HG02759 (cell line): ENCODE measurements around the gene TOPBP1.

ENCODE experiments used
- ATAC-seq: cut with Tn5 transposase; IDR thresholded peaks from one replicate; pipeline ENCODE4 v1.9.1; 2021; ENCODE audit warnings: mild to moderate bottlenecking, moderate library complexity; ENCODE audit not compliant: unreplicated experiment

Gene TOPBP1

DNA sequence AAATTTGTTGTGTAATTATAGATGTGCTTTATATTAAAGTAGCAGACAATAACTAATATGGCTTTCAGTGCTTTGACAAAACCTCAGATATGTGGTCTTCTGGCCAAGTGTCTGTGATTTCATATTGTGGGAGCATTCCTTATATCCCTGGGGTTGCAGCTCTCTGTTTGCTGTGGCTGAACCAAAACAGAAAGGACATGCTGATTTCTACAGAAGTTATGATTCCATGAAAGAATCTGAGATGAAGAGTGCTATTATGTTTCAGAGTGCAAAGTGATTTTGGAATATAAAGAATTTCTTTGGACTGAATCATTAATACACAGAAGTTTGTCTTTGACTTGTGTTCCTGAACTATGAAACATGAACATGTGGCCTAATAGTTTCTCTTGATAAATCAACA lies 51.7 kb downstream of the TOPBP1 start:
- ATAC-seq, result no peak

DNA sequence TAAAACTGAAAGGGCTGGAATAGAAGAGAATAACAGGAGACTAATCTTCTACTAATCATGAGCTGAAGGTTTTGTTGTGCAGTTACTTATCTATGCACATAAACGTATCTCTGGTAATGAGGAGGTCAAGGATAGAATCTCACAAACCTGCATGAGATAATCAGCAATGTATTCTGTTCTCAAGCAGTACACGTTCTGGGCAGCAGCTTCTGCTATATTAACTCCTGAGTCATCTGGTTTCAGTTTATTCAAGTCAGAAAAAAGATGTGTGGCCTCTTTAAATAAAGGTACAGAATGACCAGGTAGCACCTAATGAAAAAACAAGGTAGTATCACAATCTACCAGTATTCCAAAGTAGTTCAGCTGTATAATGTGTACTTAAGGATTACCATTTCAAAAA lies 53.4 kb downstream of the TOPBP1 start:
- no peak for ATAC-seq

DNA sequence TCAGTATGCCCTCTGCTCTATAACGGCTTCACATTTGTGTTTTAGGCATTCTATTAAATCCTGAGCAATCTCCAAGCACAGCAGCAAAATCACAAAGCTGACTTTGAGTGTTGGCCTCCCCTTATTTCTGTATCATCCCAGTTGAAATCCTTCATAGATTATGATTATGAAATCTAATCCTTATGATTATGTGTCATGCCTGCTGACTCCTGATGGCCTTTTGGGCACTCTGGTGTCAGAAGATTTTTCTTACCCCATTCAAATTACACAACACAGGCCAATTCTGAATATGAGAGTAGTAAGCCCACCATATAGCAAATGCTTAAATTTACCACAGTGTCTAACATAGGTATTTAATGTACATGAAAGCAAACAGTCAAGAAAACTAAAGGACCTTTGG lies 53.9 kb downstream of the TOPBP1 start:
- no peak for ATAC-seq

DNA sequence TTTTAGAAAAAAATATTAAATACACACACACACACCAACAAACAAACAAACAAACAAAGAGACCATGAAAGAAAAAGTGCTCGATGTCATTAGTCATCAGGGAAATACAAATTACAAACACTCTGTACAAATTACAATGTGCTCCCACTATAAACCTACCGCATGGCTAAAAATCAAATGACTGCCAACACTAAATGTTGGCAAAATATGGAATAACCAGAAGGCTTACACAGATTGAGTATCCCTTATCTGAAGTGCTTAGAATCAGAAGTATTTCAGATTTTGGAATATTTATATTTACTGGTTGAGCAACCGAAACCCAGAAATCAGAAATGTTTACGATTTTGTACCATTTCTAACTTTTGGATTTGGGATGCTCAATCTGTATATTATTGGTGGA lies 54.8 kb downstream of the TOPBP1 start:
- no peak for ATAC-seq

DNA sequence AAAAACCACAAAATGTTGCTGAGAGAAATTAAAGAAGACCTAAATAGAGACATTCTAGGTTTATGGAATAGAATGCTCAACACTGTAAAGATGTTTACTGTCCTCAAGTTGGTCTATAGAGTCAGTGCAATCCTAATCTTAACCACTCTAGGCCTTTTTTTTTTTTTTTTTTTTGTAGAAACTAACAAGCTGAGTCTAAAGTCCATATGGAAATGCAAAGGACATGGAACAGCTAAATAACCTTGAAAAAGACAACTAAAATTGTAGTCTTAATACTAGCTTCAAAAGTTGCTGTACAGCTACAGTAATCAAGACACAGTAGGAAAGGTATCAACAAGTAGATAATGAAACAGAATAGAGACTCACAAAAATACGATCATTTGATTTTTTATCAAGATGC lies 55.4 kb downstream of the TOPBP1 start:
- no peak for ATAC-seq

DNA sequence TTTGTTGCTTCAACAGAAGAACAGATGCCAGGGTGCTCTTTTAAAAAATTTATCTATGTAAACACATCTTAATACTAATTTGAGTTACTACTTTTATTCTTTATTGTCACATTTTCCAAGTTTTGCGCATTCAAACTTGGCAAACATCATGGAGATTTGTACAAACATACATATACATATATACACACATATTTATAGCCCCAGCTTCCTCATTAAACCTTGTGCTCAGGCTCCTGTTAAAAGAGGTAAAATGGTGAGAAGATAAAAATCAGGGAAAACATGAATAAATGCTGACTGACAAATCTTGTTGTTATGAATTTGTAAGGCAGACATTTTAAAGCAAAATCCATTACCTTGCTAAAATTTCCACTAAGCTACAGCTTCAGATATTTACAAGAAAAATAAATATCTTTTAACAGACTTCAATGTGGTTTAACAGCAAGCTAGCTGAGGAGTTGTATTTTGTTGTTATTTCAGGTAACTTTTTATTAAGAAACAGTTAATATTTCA lies 61.1 kb downstream of the TOPBP1 start:
- no peak for ATAC-seq

DNA sequence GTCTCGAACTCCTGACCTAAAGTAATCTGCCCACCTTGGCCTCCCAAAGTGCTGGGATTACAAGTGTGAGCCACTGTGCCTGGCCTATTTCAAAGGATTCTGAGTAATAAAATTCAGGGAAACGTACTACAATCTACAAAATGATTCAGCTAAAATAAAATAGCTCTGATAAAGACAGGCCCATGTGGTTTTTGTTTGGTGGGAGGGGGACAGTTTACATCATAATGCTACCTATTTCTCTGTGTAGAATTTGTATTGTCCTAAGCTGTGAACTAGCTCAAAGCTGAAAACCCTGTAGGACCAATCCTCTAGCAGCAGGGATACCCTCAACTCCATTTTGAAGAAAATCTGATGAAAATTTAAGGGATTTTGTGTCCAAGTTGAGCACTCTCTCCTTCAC lies 62.5 kb downstream of the TOPBP1 start:
- ATAC-seq, result no peak

DNA sequence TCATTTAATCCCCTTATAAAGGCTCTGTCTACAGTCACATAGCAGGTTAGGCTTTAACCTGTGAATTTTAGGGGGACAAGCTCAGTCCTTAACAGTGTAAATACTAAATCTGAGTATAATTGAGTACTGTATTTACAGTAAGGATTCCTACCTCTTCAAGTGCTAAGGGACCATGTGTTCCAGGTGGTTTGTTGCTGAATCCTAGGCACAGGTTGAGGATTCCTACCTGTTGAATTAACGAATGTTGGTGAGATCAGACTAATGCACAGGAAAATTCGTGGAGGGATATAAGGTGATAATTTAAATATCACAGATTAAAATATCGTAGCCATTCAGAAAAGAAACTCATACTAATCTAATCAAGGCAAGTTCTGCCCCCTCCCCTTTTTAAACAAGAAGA lies 63.3 kb downstream of the TOPBP1 start:
- no peak for ATAC-seq

DNA sequence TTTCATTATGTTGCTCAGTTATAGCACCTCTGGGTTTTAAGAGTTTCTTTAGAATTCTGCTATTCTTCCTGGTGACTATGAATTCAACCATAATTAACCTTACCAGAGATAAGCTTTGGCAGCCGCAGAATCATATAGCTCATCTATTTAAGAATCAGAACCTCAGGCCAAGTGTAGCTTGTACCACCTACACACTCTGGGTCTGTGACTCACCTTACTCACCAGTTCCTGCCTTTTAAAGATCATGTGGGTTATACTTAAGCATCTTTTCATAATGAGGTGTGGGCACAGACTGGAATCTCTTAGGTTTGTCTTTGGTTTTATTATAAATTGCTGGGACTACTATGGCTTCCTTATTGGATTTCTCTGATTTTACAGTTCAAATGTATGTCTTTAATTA lies 66.4 kb downstream of the TOPBP1 start:
- no peak for ATAC-seq

DNA sequence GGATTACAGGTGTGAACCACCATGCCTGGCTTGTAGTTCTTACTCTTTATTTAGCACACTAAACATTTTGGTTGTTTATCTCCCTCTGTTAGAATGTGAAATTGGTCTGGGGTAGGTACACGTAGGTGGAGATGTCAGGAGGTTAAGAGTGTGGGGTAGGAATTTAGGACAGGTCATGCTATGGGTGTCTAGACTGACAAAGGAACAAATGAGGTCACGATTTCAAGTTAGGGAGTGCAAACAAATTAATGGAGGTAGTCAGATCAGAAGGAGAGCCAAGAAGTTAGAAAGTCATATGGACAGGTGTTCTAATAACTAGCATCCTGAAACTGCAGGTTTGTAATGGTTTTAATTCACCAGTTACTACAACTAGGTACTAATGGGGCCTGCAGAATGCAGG lies 68.5 kb downstream of the TOPBP1 start:
- no peak for ATAC-seq

DNA sequence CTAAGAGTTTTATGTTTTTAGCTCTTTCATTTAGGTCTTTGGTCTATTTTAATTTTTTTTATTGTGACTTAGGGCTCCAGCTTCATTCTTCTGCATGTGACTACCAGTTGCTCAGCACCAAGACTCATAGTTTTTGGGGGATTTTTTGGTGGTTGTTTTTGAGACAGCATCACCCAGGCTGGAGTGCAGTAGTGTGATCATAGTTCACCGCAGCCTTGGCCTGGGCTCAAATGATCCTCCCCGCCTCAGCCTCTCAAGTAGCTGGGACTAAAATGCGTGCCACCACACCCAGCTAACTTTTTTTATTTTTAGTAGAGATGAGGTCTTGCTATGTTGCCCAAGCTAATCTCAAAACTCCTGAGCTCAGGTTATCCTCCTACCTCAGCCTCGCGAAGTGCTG lies 68.9 kb downstream of the TOPBP1 start:
- ATAC-seq, result peak; percentile 53

DNA sequence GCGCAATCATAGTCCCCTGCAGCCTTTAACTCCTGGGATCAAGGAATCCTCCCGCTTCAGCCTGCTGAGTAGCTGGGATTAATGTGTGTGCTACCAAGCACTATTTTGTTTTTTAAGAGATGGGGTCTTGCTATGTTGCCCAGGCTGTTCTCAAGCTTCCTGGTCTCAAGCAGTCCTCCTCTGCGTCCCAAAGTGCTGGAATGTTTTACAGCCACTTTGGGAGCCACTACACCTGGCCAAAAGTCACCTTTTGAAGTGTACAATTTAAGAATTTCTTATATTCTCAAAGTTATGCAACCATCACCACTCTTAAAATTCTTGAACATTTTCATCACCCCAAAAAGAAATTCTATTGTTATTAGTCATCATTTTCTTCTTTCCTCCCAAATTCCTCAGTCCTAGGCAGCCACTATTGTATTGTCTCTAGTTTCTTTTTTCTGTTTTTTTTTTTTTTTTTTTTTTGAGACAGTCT lies 70.4 kb downstream of the TOPBP1 start:
- no peak for ATAC-seq

DNA sequence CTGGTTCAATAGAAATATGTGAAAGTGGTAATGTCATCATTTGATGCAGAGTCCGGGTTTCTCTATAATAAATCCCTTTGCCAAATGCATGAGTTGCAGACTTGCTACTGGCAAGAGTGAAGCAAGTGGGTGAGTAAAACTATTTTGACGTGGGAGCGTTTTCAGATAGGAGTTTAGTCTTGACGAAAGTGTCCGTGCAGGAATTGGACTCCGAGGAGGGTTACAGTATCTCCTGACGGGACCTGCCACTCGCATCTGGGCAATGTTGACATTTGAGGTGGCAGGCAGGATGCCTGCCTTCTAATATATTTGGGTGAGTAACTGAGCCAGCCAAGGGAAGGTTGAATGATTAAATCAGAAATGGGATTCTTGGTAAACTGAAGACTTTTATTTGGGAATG lies 72.2 kb downstream of the TOPBP1 start:
- ATAC-seq, result no peak

DNA sequence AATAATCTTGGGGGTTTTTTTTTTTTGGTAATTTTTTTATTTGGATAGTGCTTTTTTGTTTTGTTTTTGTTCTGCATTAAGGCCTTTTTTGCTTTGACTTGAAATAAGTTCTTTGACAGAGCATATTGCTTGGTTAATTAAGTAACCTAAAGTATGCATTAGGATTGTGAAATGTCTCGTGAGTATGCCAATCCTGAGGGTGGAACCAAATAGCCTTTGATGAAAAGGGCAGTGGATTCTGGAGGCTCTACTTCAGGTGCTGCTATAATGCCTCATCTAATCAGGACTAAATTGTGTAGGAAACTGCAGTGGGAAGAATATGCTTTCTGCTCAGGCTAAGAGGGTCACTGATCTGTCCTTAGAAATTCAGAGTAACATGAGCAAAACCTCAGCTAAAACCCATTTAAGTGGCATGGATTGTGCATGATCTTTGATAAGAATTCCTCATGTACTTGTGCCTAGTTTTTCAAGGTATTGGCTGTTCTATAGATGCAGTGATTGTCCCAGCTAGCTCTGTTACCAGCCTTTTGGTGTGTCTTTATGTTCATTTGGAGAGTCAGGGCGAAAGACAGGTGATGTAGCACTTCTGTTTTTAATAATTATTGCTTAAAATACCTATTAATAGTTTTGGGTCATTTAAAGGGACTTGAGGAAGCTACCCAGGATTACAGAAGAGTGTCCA lies 72.8 kb downstream of the TOPBP1 start:
- no peak for ATAC-seq

DNA sequence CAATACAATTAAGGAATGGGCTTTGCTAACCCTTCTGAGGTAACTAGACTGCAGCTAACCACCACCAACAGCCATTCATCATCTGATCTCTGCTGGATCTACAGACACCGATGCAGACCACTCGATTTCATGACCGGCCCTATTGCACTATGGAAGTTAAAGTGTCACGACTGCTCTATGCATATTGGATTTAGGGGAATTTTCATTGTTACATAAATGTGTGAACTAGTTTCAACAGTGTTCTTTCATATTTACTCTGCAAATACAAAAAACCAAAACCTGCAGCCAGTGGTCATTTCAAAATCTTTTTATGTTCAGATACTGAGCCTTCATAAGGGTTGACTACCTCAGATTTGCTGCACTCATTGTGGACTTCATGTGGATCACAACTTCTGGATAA lies 73.7 kb downstream of the TOPBP1 start:
- no peak for ATAC-seq

DNA sequence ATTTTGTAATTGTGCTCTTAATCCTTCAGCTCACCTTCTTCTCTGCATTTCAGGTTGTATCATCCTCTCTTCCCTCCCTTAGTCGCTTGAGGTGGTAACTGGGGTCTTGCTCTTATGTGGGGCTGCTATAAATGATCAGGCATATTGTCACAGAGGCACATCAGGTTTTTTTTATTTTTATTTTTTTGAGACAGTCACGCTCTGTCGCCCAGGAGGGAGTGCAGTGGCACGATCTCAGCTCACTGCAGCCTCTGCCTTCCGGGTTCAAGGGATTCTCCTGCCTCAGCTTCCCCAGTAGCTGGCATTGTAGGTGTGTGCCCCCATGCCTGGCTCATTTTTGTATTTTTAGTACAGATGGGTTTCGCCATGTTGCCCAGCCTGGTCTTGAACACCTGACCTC lies 78.3 kb downstream of the TOPBP1 start:
- ATAC-seq, result no peak

DNA sequence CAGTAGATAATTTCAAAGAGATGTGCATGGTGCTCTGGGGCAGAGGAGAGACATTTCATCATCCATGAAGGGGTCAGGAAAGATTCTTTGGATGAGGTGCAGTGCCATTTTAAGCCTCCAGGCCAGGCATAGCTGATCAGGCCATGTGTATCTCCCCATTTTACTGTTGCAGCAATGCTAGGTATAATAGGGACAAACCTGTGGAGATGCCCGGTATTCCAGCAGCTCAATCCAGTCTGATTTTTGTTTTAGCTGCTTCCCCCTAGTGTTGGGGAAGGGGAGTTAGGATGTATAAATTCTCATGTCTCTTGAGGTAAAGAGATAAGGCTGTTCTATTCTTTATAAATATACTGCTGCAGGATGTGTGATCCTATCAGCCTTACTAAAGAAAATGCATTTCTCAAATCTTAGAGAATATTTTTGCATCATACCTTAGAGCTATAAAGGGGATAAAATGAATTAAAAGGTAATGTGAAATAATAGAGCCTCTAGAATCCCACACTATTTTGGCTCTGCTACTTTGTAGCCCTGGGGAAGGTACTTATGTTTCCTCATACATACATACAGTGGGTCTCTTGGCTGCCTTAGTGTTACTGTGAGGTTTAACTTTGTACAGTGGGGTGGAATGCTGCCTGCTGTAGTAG lies 83.1 kb downstream of the TOPBP1 start:
- ATAC-seq, result no peak

DNA sequence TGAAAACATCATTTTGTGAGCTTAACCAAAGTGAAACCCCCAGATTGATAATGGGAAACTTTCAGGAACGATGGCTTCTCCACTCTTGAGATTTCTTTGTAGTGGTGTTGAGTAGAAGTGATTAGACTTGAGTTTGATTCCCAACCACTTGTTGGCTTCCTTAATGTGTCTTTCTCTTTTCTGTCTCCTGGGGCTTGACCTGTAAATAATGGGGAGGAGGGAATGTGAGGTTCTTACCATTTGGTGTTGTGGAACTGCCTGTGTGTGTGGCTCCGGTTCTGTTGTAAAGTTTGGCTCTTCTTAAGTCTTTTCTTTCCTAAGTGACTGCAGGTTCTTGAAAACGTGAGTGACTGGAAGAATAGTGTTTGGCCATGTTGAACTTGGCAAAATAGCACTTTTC lies 85.6 kb downstream of the TOPBP1 start:
- no peak for ATAC-seq

DNA sequence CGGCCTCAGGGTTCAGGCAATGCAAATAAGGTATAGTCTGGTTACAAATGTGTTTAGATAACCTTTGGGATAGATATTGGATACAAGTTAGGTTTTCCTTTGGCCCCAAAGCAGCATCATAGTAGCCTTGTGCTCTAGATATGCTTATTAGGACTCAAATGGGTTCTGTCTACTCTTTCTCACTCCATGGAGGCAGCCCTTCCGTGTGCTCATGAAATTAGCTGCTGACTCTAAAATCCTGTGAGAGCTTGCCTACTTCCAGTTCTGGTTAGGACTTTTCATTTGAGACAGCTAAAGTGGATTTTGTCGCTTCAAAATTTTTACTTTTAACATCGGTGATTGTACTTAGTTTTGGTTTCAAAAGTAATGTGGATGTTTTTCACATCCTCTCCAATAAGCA lies 86.7 kb downstream of the TOPBP1 start:
- ATAC-seq, result no peak

DNA sequence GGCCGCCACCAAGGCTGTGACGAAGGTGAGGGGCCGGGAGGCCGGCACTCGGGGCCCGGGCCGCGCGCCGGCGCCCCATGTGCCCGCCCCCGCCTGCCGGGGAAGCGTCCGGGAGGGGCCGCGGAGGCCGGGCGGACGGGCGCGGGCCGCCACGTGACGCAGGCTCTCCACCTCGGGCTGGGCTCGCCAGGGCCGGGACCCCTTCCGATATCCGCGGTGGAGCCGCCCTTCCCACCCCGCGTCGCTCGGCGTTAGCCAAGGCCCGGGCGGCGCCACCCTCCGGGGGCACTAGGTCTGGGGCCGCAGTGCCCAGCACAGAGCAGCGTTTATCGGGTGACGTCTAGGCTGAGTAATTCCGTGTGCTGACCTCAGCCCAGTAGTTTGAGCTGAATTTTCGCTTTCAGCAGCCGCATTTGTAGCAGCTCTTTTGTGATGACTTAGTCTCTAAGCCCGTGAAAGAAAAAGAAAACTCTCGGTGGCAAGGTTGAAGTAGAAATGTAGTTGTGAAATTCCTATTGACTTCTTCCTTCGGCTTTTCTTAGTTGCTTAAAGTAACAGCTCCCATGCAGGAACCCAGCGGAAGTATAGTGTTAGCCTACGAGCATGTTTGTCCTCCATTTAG lies 87.4 kb downstream of the TOPBP1 start:
- peak; percentile 34 for ATAC-seq

DNA sequence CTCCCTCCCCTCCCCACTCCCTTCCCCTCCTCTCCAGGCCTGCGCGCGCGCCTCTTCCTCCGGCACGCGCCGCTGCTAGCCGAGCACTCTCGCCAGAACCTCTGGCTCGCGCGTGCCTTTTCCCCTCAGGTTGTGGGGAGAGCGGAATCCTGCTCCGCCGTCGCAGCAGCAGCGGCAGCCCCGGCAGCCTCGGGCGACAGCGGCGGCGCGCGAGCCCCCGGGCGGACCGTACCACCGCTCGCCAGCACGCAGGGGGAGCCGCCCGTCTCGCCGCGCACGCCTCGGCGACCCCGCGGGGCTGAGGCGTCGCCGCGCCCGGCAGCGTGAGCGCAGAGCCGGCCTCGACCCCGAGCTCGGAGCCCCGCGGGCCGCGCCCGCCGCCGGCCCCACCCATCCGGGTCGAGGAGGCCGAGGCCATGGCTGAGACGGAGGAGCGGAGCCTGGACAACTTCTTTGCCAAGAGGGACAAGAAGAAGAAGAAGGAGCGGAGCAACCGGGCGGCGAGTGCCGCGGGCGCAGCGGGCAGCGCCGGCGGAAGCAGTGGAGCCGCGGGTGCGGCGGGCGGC lies 88.0 kb downstream of the TOPBP1 start, which contains the start of gene CDV3:
TSS of gene CDV3 (plus strand) at position 58 of the 566 bp plus-strand sequence. CDS start at position 417, 359 bp downstream.
- ATAC-seq, result peak; percentile 33
